HG02970 (cell line): Measurements from ENCODE around the gene CTIF.
A peak's percentile ranks its signal among the peaks of the same experiment; 100 is the strongest.
"Not testable (repeated sequence)": the region's sequence is repeated elsewhere in the genome, so short reads cannot be mapped to it uniquely, and the experiment has no call there.

Source experiments
- ATAC-seq: cut with Tn5 transposase; IDR thresholded peaks from one replicate; pipeline ENCODE4 v1.9.1; 2021; ENCODE audit warnings: mild to moderate bottlenecking, moderate library complexity, moderate number of reproducible peaks; ENCODE audit not compliant: unreplicated experiment, low FRiP score

The CTIF gene

DNA sequence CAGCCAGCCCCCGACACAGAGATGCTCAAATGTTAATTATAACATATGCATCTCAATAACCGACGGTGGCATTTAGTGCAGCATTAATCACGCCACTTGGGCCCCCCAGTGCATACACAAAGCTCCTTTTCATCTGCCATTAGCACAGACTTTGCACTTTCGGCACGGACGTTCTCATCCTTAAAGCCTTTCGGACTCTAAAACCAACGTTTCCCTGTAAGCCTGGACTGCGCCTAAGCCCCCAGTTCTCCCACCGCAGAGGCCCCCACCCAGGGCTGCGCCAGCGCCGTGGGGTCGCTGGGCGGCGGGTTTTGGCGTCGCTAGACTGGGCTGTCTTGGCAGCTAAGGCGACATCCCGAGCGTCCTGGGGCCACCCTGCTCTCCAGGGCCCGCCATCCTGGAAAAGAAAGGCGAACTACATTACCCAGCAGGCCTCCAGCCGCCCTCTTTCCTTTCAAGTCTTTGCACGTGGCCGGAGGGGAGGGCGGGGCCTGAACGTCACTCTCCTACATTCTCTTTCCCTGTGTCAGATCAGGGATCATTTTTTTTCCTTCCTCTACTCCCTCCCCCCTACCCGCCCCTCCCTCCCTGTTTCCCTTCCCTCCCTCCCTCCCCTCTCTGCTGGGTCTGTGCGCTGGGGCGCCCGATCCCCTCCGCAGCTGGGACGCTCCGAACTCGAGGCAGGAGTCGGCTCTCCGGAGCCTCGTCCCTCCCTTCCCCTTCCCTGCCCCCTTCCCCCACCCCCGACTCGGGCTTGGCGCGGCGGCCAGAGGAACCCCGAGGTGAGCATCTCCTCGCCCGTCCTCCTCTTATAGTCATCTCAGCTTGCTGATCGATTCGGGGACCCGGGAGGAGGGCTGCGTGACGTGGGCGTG is at the start of gene CTIF:
Gene CTIF, plus strand, starts transcription at position 501 of the 875 bp plus-strand sequence. CDS start 80,535 bp downstream, outside the sequence.
- peak; percentile 65 for ATAC-seq

DNA sequence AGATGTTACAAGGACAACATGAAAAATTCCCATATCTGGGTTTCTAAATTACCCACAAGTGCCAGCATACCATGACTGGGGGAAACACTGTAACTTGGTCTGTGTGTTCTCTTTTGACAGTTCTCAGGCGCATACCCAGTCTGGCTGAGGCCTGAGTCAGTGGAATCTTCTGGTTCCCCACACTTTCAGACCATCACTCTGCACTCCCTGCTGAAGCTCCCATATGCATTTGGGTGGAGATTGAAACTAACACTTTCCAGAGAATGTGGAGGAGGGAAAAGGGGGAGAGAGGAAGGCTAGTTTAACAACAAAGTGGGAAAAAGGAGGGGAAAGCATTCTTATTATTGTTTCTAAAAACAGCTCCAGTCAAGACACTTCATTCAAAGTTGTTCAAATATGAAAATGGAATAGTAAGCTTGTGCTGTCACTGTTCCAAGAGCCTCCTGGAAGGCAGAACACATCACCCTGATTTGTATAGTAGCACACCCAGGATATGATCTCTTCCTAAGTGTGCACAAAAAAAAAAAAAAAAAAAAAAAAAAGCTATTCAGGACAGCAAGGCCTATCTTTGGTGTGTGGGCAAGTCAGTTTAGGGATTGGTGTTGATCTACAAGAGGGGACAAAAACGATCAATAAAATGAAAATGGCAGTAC is 48.1 kb upstream of the CTIF start:
- ATAC-seq: no peak

DNA sequence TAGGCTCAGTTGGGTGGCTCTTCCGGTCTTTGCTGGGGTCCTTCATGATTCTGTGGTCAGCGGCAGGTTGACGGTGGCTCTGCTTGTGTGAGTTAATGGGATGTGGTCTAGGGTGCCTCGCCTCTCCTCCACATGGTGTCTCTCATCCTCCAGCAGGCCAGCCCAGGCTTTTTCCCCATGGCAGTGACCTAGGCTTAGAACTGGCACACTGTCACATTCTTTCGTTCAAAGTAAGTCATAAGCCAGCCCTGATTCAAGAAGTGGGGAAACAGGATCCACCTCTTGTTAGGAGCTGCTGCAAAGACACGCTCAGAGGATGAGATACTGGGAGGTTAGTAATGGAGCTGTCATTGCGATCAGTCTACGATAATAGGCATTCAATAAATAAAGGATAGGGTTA is 46.0 kb upstream of the CTIF start:
- ATAC-seq: no peak

DNA sequence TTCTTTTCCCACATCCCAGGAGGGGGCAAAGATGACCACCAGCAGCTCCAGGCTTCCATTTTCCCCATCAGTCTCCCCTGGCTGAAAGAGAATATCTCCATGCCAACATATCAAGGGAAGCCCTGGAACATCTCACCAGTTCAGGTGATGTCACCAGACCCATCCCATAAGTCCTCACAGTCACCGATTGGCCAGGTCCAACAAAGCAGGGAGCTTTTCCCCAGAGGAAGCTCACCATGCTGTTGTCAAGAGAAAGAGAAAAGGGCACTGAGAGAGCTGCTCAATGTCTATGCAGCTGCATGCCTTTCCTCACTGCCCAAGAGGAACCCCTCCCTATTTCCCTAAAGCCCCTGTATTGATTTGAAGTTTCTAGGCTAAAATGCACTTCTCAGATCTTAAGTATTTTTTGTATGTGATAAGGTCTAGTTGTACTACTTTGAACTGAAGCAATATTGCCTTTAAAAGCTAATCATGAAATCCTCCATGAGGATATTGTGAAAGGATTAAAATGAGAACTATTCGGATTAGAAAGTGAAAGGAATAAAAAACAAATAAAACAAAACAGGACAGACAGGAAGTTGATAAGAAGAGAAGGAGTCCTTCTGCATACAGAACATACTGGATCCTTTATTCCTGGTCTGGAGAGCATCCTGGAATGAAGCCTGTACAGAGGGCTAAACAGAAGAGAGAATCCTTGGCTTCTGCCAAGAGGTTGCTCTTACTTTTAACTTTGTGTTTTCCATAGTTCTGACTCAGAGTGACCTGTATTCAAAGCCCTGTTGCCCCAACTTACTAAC is 45.2 kb upstream of the CTIF start:
- ATAC-seq: no peak

- no peak for ATAC-seq
Measured at GRCh38 chr18:48497863-48498262, 41.0 kb upstream of the CTIF start.

DNA sequence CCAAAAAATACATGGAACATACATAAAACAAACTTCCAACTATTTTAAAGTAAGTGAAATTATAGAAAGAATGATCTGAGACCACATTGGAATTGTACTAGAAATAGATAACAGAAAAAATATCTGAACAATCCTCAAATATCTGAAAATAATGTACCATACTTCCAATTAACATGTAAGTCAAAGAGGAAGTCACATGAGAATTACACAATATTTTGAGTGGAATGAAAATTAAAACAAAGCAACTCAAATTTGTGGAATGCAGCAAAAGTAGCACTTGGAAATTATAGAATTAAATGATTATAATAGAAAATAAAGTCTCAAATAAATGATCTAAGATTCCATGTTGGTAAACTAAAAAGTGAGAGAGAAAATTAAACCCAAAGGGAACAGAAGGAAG is 38.3 kb upstream of the CTIF start:
- no peak for ATAC-seq

DNA sequence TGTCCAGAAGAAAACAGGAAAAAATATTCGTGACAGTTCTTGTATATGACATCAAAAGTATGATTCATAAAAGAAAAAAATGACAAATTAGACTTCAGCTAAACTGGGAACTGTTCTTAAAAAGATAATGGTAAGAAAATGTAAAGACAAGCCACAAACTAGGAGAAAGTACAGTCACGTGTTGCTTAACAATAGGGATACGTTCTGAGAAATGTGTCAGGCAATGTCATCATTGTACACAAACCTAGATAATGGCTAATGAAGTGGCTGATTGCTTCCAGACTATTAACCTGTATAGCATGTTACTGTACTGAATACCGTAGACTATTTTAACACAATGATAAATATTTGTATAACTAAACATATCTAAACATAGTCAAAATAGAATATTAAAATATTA is 35.9 kb upstream of the CTIF start:
- ATAC-seq: no peak

DNA sequence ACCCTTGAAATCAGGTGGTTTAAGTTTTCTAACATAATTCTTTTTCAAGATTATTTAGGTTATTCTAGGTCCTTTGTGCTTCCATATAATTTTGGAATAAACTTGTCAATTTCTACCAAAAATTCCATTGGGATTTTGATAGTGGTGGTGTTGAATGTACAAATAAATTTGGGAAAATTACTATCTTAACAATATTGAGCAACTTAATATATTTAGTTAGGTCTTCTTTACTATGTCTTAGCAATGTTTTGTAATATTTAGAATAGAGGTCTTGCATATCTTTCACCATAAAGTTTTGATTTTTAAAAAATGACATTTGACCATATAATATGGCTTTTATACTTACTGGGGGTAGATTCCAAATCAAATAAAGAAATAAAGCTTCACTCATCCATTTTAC is 34.0 kb upstream of the CTIF start:
- ATAC-seq: no peak

- not testable (repeated sequence) for ATAC-seq
Measured at GRCh38 chr18:48506983-48507568, 31.8 kb upstream of the CTIF start.

- not testable (repeated sequence) for ATAC-seq
Measured at GRCh38 chr18:48512498-48512897, 26.3 kb upstream of the CTIF start.

DNA sequence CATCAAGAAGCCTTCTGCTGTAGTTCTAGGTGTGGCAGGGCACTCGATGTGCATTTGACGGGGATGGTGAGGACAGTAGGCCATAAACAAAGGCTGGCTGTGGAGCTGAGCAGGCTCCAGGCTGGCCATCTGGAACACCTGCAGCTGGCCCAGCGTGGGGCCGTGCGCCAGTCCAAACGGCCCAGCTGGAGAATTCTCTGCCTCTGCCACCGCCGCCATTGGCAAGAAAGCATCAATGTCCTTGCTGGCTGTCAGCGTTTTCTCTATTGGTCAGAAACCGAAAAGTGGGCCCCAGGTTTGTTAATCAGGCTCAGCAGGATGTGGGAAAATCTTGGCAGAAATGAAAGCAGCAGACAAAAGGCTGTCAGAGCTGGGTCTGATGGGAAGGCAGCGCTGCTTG is 24.0 kb upstream of the CTIF start:
- no peak for ATAC-seq

DNA sequence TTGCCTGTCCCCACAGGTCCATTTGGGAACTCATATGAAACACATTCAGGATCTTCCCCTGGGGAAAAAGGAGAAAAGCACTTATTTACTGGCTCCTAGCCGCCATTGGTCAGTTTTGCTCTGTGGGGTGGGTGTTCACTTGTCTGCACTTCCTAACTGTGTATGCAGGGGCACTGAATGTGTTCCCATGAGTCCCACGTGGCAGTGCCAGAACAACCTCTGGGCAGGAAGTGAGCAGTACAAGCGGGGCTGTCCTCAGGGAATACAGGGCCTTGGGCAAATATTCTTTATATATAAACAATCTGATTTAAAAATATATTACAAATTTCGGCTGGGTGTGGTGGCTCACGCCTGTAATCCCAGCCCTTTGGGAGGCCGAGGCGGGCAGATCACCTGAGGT is 21.8 kb upstream of the CTIF start:
- ATAC-seq: no peak

- ATAC-seq: no peak
Measured at GRCh38 chr18:48519431-48520100, 19.3 kb upstream of the CTIF start.

- ATAC-seq: no peak
Measured at GRCh38 chr18:48521723-48522122, 17.1 kb upstream of the CTIF start.

- no peak for ATAC-seq
Measured at GRCh38 chr18:48525671-48526070, 13.2 kb upstream of the CTIF start.

GRCh38 chr18:48527461-48527860 is 11.4 kb upstream of the CTIF start:
- ATAC-seq: no peak

DNA sequence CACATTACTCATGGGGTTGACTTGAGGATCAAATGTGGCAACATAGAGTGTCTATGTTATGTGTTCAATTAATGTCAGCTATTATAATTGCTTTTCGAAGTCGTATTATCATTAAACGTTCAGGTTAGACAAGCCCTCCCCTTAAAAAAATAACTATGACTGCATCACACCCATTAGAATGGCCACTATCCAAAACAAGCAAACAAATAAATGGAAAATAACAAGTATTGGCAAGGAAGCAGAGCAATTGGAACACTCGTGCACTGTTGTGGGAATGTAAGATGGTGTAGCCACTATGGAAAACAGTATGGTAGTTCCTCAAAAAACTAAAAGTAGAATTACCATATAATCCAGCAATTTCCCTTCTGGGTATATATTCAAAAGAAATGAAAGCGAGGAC is 10.0 kb upstream of the CTIF start:
- no peak for ATAC-seq

- ATAC-seq: no peak
Measured at GRCh38 chr18:48529796-48530195, 9.0 kb upstream of the CTIF start.

DNA sequence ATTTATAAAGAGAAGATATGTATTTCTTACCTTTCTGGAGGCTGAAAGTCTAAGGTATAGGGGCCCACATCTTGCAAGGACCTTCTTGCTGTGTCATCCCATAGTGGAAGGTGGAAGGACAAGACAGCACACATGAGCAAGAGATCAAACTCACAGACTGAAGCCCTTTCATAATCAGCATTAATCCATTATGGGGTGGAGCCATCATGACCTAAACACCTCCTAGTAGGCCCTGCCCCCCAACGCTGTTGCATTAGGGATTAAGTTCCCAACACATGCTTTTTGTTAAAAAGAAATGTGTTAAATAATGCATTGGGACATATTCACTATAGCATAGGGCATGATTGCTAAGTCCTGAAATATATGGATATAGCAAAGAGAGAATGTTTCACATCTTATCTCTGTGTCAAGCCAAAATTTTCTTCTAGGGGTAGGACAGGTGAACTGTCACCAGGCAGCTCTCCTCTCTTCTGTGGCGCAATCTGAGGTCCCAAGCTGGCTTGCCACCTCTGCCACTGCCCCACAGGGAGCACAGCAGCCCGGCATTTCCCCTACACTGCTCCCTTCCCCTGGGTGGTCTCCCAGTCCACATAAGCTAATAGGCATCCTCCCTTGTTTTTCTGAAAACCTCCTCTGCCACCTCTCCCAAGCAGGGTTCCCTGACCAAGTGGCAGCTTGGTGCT is 8.3 kb upstream of the CTIF start:
- no peak for ATAC-seq

- no peak for ATAC-seq
Measured at GRCh38 chr18:48531082-48531403, 7.8 kb upstream of the CTIF start.
